Activated naive CD4-positive, alpha-beta T cell treated with anti-CD3 and anti-CD28 coated beads for 36 hours (primary cell): ENCODE measurements around the gene PLXNC1. TPM values are rescaled to one million over a fixed set of nuclear protein-coding genes. Genes with fewer than 3 reads are reported as not detected.

ENCODE experiments used
- CTCF ChIA-PET: fragments of 350-600 bp; sonication (Branson Sonifier 250); formaldehyde crosslinking; loops from one replicate; lab custom pipeline; 2021; ENCODE audit warnings: antibody characterized with exemption; lab: Charles Lee
- DNase-seq: peaks from one replicate; pipeline ENCODE4 v3.0.0-alpha.2; 2020
- H3K27ac Mint-ChIP-seq: one replicate; pipeline ENCODE4 v1.8.0; 2021; ENCODE audit warnings: mild to moderate bottlenecking, mixed read lengths
- H3K27me3 Mint-ChIP-seq: one replicate; pipeline ENCODE4 v1.8.0; 2021; ENCODE audit warnings: low read depth, mixed read lengths
- H3K36me3 Mint-ChIP-seq: one replicate; pipeline ENCODE4 v1.8.0; 2021; ENCODE audit warnings: low read depth, mixed read lengths
- H3K4me1 Mint-ChIP-seq: one replicate; pipeline ENCODE4 v1.8.0; 2021; ENCODE audit warnings: low read depth, mixed read lengths
- H3K4me3 Mint-ChIP-seq: one replicate; pipeline ENCODE4 v1.8.0; 2021; ENCODE audit warnings: mild to moderate bottlenecking, moderate library complexity, mixed read lengths
- H3K9me3 Mint-ChIP-seq: one replicate; pipeline ENCODE4 v1.8.0; 2021; ENCODE audit warnings: mixed read lengths
- intact Hi-C: fragments of 100-400 bp; cut with micrococcal nuclease; formaldehyde crosslinking; loops from one replicate; pipeline ENCODE4 v1.15.1; 2023
- total RNA-seq, 2 experiments: library from RNA; stranded (reverse); gene quantifications; one replicate each; pipeline ENCODE4 v1.2.3, GENCODE V29; 2021

PLXNC1 gene
- total RNA-seq, 2 experiments from 2014 or later, result 3.6 to 4.0 TPM

DNA sequence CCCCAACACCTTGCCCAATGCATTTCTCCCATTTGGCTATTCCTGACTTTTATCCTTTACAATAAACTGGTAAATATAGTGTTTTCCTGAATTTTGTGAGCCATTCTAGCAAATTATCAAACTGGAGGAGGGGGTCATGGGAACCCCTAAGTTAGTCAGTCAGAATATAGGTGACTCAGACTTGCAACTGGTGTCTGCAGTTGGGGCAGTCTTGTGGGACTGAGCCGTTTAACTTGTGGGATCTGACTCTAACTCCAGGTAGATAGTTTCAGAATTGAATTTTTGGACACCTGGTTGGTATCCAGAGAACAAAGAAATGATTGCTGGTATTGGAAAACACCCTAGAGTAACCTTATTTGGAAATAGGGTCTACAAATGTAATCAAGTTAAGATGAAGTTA lies 177.9 kb downstream of the PLXNC1 start:
- intact Hi-C loops, result loop anchor here (2.0 kb wide), 3 partner anchors 21 to 57 kb away; no protein-coding TSS in a partner anchor
- CTCF ChIA-PET, result no interaction called here
- Mint-ChIP-seq H3K4me1 (peaks cover 9% of the 10 kb centered on the region), H3K27me3 (no peaks in the 10 kb centered on the region), H3K9me3 (peaks cover 6% of the 10 kb centered on the region), H3K27ac (no peak overlapping the region), H3K4me3 (no peak overlapping the region), H3K36me3 (peaks cover 76% of the 10 kb centered on the region)
- DNase-seq, result no peak

DNA sequence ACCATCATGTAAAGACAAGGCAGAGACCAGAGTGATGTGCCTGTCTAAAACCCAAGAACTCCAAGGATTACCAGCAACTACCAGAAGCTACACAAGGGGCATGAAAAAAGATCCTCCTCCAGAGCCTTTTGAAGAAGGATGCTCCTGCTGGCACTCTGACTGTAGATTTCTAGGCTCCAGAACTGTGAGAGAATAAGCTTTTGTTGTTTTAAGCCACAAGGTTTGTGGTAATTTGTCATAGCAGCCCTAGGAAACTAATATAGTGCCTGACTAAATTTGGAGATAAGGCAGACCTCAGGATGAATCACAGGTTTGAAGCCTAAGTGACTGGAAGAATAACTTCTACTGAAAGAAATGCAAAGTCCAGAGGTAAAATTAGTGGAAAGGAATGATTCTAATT lies 178.3 kb downstream of the PLXNC1 start:
- H3K27ac Mint-ChIP-seq, result no peak overlapping the region
- peaks cover 9% of the 10 kb centered on the region for H3K4me1 Mint-ChIP-seq
- peaks cover 1% of the 10 kb centered on the region for H3K9me3 Mint-ChIP-seq
- no peak overlapping the region for H3K4me3 Mint-ChIP-seq
- DNase-seq, result no peak
- intact Hi-C loops, result loop anchor here (1.0 to 2.0 kb wide), 4 partner anchors 22 to 118 kb away; no protein-coding TSS in a partner anchor
- peaks cover 76% of the 10 kb centered on the region for H3K36me3 Mint-ChIP-seq
- CTCF ChIA-PET, result no interaction called here
- no peaks in the 10 kb centered on the region for H3K27me3 Mint-ChIP-seq

DNA sequence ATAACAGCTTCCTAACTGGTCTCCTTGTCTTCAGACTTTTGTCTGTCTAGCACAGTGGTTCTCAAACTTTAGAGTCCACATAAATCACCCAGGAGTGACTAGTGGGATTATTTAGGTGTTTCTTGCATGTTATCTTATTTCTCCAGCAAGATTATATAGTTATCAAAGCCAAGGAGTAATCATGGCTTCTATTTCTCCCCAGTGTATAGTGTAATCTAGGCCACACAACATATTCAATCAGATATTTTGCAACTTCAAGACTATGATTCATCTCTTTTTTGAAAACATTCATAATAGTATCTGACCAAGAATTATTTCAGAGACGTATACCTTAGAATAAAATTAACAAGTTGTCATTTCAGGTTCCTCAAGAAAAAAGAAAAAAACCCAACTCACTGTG lies 179.4 kb downstream of the PLXNC1 start:
- Mint-ChIP-seq H3K4me3 (no peak overlapping the region), H3K27me3 (no peaks in the 10 kb centered on the region), H3K36me3 (peaks cover 67% of the 10 kb centered on the region), H3K27ac (no peak overlapping the region), H3K9me3 (no peaks in the 10 kb centered on the region), H3K4me1 (peaks cover 9% of the 10 kb centered on the region)
- no peak for DNase-seq
- CTCF ChIA-PET, result no interaction called here
- intact Hi-C loops, result loop anchor here (1.0 to 2.0 kb wide), 7 partner anchors 23 to 547 kb away; partner anchors contain the start of gene PLXNC1

DNA sequence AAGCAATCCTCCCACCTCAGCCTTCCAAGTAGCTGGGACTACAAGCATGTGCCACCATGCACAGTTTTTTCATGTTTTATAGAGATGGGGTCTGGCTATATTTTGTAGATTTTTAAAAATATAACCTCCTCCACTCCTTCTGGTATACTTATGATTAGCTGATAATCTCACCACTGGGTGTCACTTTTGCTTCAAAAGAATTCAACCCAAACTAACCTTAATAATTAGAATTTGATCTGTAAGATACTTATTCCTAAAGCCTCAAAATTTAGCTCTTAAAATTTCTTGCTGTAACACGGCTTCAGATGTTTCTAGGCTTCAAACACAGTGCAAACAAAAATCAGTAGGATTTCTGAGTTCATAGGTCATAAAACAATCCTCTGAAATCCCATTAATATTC lies 181.0 kb downstream of the PLXNC1 start:
- CTCF ChIA-PET, result interaction anchor here (0.5 to 1.1 kb wide), 3 partner anchors 104 to 656 kb away, joined by 3 read pairs; no protein-coding TSS in a partner anchor

GRCh38 chr12:94333396-94333795 lies 185.0 kb downstream of the PLXNC1 start:
- intact Hi-C loops, result no loop called here
- no peaks in the 10 kb centered on the region for H3K9me3 Mint-ChIP-seq

More for the DNA sequence above, 181.0 kb downstream of the PLXNC1 start:
- H3K9me3 Mint-ChIP-seq, result no peaks in the 10 kb centered on the region
- H3K4me1 Mint-ChIP-seq, result peaks cover 9% of the 10 kb centered on the region
- no peak overlapping the region for H3K4me3 Mint-ChIP-seq
- DNase-seq, result no peak
- intact Hi-C loops, result loop anchor here (1.0 to 2.0 kb wide), 4 partner anchors 99 to 545 kb away; partner anchors contain the start of gene PLXNC1
- H3K27ac Mint-ChIP-seq, result no peak overlapping the region
- no peaks in the 10 kb centered on the region for H3K27me3 Mint-ChIP-seq
- peaks cover 66% of the 10 kb centered on the region for H3K36me3 Mint-ChIP-seq

DNA sequence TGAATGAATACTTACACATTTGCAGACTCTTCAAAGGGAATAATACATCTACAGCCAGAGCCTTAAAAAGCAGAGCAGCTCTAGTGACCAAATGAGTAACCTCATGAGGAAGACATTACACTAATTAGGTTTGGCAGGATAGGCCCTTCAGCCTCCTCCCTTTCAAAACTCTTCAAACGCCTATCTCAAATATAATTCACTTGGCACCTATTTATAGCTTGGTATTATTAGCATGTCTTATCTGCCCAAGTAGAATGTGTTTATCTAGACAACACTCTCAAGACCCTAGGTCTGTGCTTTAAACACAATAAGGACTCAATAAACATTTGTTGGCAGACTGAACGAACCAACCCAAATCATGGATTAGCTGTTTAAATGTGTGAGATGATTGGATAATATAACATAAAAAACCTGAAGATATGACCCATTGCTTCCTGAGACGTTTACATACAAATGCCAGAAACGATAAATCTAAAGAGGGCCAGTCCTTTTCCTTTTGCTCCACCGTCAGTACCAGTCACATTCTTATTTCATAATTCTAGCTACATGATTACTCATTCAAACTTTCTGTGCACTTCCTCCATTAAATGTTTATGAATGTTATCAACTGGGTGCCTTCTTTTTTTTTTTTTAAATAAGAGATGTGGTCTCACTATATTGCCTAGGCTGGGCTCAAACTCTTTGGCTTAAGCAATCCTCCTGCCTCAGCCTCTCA lies 188.0 kb downstream of the PLXNC1 start:
- Mint-ChIP-seq H3K9me3 (no peaks in the 10 kb centered on the region), H3K27me3 (no peaks in the 10 kb centered on the region), H3K4me3 (no peak overlapping the region), H3K4me1 (no peaks in the 10 kb centered on the region), H3K36me3 (peaks cover 27% of the 10 kb centered on the region), H3K27ac (no peak overlapping the region)
- DNase-seq, result no peak
- CTCF ChIA-PET, result interaction anchor here (0.6 to 1.0 kb wide), 2 partner anchors 48 to 202 kb away, joined by 3 read pairs; no protein-coding TSS in a partner anchor
- intact Hi-C loops, result no loop called here

More at GRCh38 chr12:94333396-94333795, 185.0 kb downstream of the PLXNC1 start:
- Mint-ChIP-seq H3K36me3 (peaks cover 40% of the 10 kb centered on the region), H3K4me1 (no peaks in the 10 kb centered on the region), H3K27me3 (no peaks in the 10 kb centered on the region), H3K27ac (no peak overlapping the region), H3K4me3 (no peak overlapping the region)
- DNase-seq, result no peak
- CTCF ChIA-PET, result no interaction called here

DNA sequence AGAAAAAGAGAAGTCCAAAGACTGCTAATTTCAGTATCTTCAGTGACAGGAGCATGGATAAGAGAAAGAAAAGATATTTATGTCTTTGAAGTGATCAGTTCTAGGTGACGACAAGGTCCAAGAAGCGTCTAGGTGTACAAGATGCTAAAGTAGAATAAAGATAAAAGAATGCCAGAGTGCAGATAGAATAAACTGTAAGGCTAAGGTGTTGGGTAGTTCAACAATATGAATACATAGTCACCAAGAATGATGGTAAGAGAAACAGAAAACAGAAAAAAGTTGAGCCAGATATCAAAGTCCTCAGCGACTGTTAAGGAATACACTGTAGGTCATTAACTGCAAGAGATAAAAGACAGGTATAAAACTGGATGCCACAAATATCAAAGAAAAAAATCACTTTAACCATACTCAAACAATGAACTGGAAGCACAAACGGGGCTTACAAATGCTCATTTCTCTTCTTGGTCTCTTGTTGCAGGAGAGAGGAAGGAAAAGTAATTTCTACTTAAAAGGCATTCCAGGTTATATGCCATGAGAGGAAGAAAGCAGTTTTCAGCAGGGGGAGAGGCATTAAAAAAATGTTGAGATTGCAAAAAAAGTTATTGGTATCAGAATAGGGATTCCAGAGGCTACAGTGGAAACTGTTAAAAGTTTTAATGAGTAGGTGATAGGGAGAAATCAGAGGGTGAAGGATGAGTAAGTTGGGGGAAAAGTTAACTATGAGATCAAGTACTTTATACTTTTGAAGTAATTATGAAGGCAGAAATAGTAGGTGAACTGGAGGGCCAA lies 189.8 kb downstream of the PLXNC1 start:
- CTCF ChIA-PET, result no interaction called here
- Mint-ChIP-seq H3K4me1 (no peaks in the 10 kb centered on the region), H3K9me3 (no peaks in the 10 kb centered on the region), H3K27ac (no peak overlapping the region), H3K27me3 (no peaks in the 10 kb centered on the region), H3K36me3 (peaks cover 27% of the 10 kb centered on the region), H3K4me3 (no peak overlapping the region)
- no peak for DNase-seq
- intact Hi-C loops, result no loop called here

GRCh38 chr12:94340573-94340972 lies 192.2 kb downstream of the PLXNC1 start:
- Mint-ChIP-seq H3K9me3 (no peaks in the 10 kb centered on the region), H3K4me3 (no peak overlapping the region), H3K27me3 (no peaks in the 10 kb centered on the region), H3K27ac (no peak overlapping the region), H3K4me1 (no peaks in the 10 kb centered on the region), H3K36me3 (peaks cover 32% of the 10 kb centered on the region)
- intact Hi-C loops, result no loop called here
- no peak for DNase-seq
- CTCF ChIA-PET, result interaction anchor here (1.3 kb wide), 1 partner anchor 196 kb away, joined by 5 read pairs; no protein-coding TSS in a partner anchor

DNA sequence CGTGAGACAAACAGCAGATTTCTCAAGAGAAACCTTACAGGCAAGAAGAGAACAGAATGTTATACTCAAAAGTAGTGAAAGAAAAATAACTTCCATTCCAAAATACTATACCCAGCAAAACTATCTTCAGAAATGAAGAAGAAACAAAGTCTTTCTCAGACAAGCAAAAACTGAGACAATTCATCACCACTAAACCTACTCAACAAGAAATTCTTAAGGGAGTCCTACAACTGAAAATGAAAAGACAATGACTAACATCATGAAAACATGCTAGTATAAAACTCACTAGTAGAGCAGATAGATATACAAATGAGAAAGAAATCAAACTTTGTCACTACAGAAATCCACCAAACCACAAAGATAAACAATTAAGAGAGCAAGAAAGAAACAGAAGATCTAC lies 204.8 kb downstream of the PLXNC1 start:
- peaks cover 6% of the 10 kb centered on the region for H3K4me1 Mint-ChIP-seq
- CTCF ChIA-PET, result no interaction called here
- no peak overlapping the region for H3K4me3 Mint-ChIP-seq
- H3K27ac Mint-ChIP-seq, result no peak overlapping the region
- no peaks in the 10 kb centered on the region for H3K27me3 Mint-ChIP-seq
- intact Hi-C loops, result loop anchor here (2.0 kb wide), 1 partner anchor 20 kb away; no protein-coding TSS in a partner anchor
- no peak for DNase-seq
- H3K36me3 Mint-ChIP-seq, result peaks cover 86% of the 10 kb centered on the region
- peaks cover 45% of the 10 kb centered on the region for H3K9me3 Mint-ChIP-seq
